IMR-90 (cell line): Measurements from ENCODE around the gene LINC00237. TPM values are rescaled to one million over a fixed set of nuclear protein-coding genes. Genes with fewer than 3 reads are reported as not detected.

Experiments used
- ATAC-seq: fragments of 200-7000 bp; cut with Tn5 transposase; 2 replicates; pipeline ENCODE4 v1.9.1; 2020; ENCODE audit warnings: low read depth, mild to moderate bottlenecking, moderate library complexity
- BruUV-seq: library from RNA; stranded (reverse); fragments of 400-500 nt; replicated peaks from 2 replicates; lab custom pipeline; 2021; lab: Mats Ljungman, UMichigan
- CTCF ChIA-PET: fragments of 300-600 bp; formaldehyde crosslinking; extraction: SDS; loops from one replicate; lab custom pipeline; 2021; ENCODE audit warnings: antibody characterized with exemption; lab: Yijun Ruan, JAX
- POLR2A ChIA-PET: fragments of 300-600 bp; sonication (Branson Sonifier 250); formaldehyde crosslinking; loops from one replicate; lab custom pipeline; 2022; ENCODE audit warnings: antibody characterized with exemption; ENCODE audit not compliant: unreplicated experiment; lab: Charles Lee
- DNase-seq: peaks from one replicate; pipeline ENCODE4 v3.0.0; 2013
- H2AFZ ChIP-seq: replicated peaks from 2 replicates; pipeline ENCODE3; 2013; ENCODE audit warnings: low read length, mild to moderate bottlenecking; ENCODE audit not compliant: poor library complexity
- H2AK5ac ChIP-seq: 2 replicates; pipeline ENCODE4 v1.6.1; 2013; ENCODE audit warnings: low read depth, low read length, inconsistent platforms
- H2AK9ac ChIP-seq: replicated peaks from 2 replicates; pipeline ENCODE3; 2013; ENCODE audit warnings: mild to moderate bottlenecking, low read depth, low read length, moderate library complexity; ENCODE audit not compliant: poor library complexity
- H2BK120ac ChIP-seq: 2 replicates; pipeline ENCODE4 v1.6.1; 2013; ENCODE audit warnings: low read depth, low read length, inconsistent platforms
- H2BK15ac ChIP-seq: 3 replicates; pipeline ENCODE4 v1.6.1; 2013; ENCODE audit warnings: low read depth, low read length, inconsistent platforms
- H2BK20ac ChIP-seq: 2 replicates; pipeline ENCODE4 v1.6.1; 2013; ENCODE audit warnings: low read depth, mild to moderate bottlenecking, inconsistent platforms, low read length, moderate library complexity
- H2BK5ac ChIP-seq: 2 replicates; pipeline ENCODE4 v1.6.1; 2013; ENCODE audit warnings: mild to moderate bottlenecking, low read depth, low read length, inconsistent platforms; ENCODE audit not compliant: poor library complexity, severe bottlenecking
- H3K14ac ChIP-seq: replicated peaks from 2 replicates; pipeline ENCODE4 v1.6.1; 2013; ENCODE audit warnings: low read depth, low read length, inconsistent platforms
- H3K18ac ChIP-seq: 2 replicates; pipeline ENCODE4 v1.6.1; 2013; ENCODE audit warnings: low read depth, low read length, control low read depth
- H3K23ac ChIP-seq: 2 replicates; pipeline ENCODE4 v1.6.1; 2013; ENCODE audit warnings: low read depth, low read length, inconsistent platforms
- H3K27ac ChIP-seq: 2 replicates; pipeline ENCODE4 v1.5.1; 2013; ENCODE audit warnings: mild to moderate bottlenecking, control low read depth, low read length; ENCODE audit not compliant: insufficient read depth
- H3K27me3 ChIP-seq: 2 replicates; pipeline ENCODE4 v1.6.1; 2013; ENCODE audit warnings: low read length; ENCODE audit not compliant: control insufficient read depth, insufficient read depth
- H3K36me3 ChIP-seq: 2 replicates; pipeline ENCODE4 v1.6.1; 2013; ENCODE audit warnings: low read length, mixed read lengths; ENCODE audit not compliant: control insufficient read depth, insufficient read depth
- H3K4ac ChIP-seq: 2 replicates; pipeline ENCODE4 v1.6.1; 2013; ENCODE audit warnings: low read depth, low read length, inconsistent platforms
- H3K4me1 ChIP-seq: 2 replicates; pipeline ENCODE4 v1.6.1; 2013; ENCODE audit warnings: low read length, mixed read lengths; ENCODE audit not compliant: control insufficient read depth, insufficient read depth
- H3K4me2 ChIP-seq: 2 replicates; pipeline ENCODE4 v1.6.1; 2013; ENCODE audit warnings: low read depth, mild to moderate bottlenecking, control low read depth, low read length, moderate library complexity
- H3K4me3 ChIP-seq: 2 replicates; pipeline ENCODE4 v1.5.1; 2013; ENCODE audit warnings: low read depth, mild to moderate bottlenecking, control low read depth, low read length, moderate library complexity; ENCODE audit not compliant: insufficient read depth
- H3K56ac ChIP-seq: 2 replicates; pipeline ENCODE4 v1.6.1; 2013; ENCODE audit warnings: low read length, inconsistent platforms; ENCODE audit not compliant: insufficient read depth; ENCODE audit errors: extremely low read depth
- H3K79me1 ChIP-seq, 2 experiments: 2 replicates each; pipeline ENCODE4 v1.6.1; 2013; ENCODE audit warnings: low read length in 2 of 2, inconsistent platforms in 1 of 2, low read depth in 1 of 2
- H3K9ac ChIP-seq: 2 replicates; pipeline ENCODE4 v1.6.1; 2013; ENCODE audit warnings: low read depth, low read length, control low read depth
- H3K9me1 ChIP-seq: 2 replicates; pipeline ENCODE4 v1.6.1; 2013; ENCODE audit warnings: low read length, inconsistent platforms; ENCODE audit not compliant: insufficient read depth
- H3K9me3 ChIP-seq: 2 replicates; pipeline ENCODE4 v1.6.1; 2013; ENCODE audit warnings: low read length; ENCODE audit not compliant: control insufficient read depth, insufficient read depth
- H4K20me1 ChIP-seq: 2 replicates; pipeline ENCODE4 v1.6.1; 2013; ENCODE audit warnings: low read length, inconsistent platforms; ENCODE audit not compliant: insufficient read depth
- H4K5ac ChIP-seq: 2 replicates; pipeline ENCODE4 v1.6.1; 2013; ENCODE audit warnings: mild to moderate bottlenecking, low read depth, low read length, control low read depth
- H4K8ac ChIP-seq, 2 experiments: 2 replicates each; pipeline ENCODE4 v1.6.1; 2013; ENCODE audit warnings: low read depth in 2 of 2, low read length in 2 of 2, control low read depth in 1 of 2, inconsistent platforms in 1 of 2
- H4K91ac ChIP-seq: 2 replicates; pipeline ENCODE4 v1.6.1; 2013; ENCODE audit warnings: low read depth, low read length, inconsistent platforms; ENCODE audit not compliant: insufficient read depth
- RFX5 ChIP-seq: IDR thresholded peaks from 2 replicates; pipeline ENCODE4 v1.8.0; 2012; ENCODE audit warnings: low read depth, mild to moderate bottlenecking, low read length, moderate library complexity
- WGBS, 2 experiments: methylation state at CpG; one replicate each; pipeline versions ENCODE4 v1.1.5 to v1.1.7; 2013; ENCODE audit warnings: missing lambda C conversion rate in 2 of 2; ENCODE audit not compliant: insufficient read length in 1 of 2; ENCODE audit errors: extremely low coverage in 2 of 2; 5-methylcytosine and 5-hydroxymethylcytosine counted together
- dilution Hi-C: fragments of 300-500 bp; cut with HindIII; formaldehyde crosslinking; loops from one replicate; pipeline ENCODE4 v1.14.3; 2018; ENCODE audit warnings: low sequenced_read_pairs; ENCODE audit not compliant: unreplicated experiment
- in situ Hi-C: fragments of 300-500 bp; cut with MboI; formaldehyde crosslinking; loops from 3 replicates; pipeline ENCODE4 v1.14.3; 2019; ENCODE audit warnings: low sequenced_read_pairs, inconsistent platforms, mixed read lengths
- intact Hi-C: fragments of 100-400 bp; cut with micrococcal nuclease; formaldehyde crosslinking; loops from 2 replicates; pipeline ENCODE4 v1.10.0; 2022
- polyA plus RNA-seq, 3 experiments: library from polyadenylated mRNA; depleted of rRNA; stranded (reverse); fragments of >200 nt; gene quantifications; 2 replicates each; pipeline ENCODE4 v1.2.3, GENCODE V29; 2012; ENCODE audit warnings: low replicate concordance in 1 of 3
- total RNA-seq: library from RNA; depleted of rRNA; stranded (reverse); fragments of >200 nt; gene quantifications from 2 replicates; pipeline ENCODE4 v1.2.3, GENCODE V29; 2012

Gene LINC00237
- total and polyA plus RNA-seq, 2 of the 4 experiments (the other 2 are of a cell fraction): not detected

DNA sequence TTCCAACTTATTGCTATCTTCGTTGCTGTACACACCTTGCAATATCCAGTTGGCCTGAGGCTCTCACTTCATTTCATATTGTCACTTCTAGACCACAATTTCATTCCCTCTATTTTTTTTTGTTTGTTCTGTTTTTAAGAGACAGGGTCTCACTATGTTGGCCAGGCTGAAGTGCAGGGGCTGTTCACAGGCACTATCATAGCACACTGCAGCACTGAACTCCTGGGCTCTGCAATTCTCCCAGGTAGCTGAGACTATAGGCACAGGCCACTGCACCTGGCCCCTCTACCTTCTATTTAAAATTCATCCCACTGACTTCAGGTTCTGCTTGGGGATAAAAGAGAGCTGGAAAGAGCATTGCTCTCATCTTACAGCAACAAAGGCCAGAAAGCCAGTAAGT, 4.7 kb upstream of the LINC00237 start:
- Histone ChIP-seq H3K4me1 (no peaks in the 10 kb centered on the region), H2BK15ac (no peak overlapping the region), H2AK9ac (no peak overlapping the region), H3K23ac (no peak overlapping the region), H4K8ac (no peak overlapping the region), H3K36me3 (no peaks in the 10 kb centered on the region), H3K4me3 (no peak overlapping the region), H2BK20ac (no peak overlapping the region), H4K20me1 (no peaks in the 10 kb centered on the region), H4K5ac (no peak overlapping the region), H3K14ac (no peak overlapping the region), H3K18ac (no peak overlapping the region), H3K4me2 (no peak overlapping the region), H2AFZ (no peak overlapping the region), H4K91ac (no peak overlapping the region), H3K9me1 (no peaks in the 10 kb centered on the region), H3K56ac (no peak overlapping the region), H3K9ac (no peak overlapping the region), H3K4ac (no peak overlapping the region), H3K9me3 (no peaks in the 10 kb centered on the region), H3K27me3 (peaks cover 41% of the 10 kb centered on the region), H2BK120ac (no peak overlapping the region), H2AK5ac (no peak overlapping the region), H3K79me1 (no peaks in the 10 kb centered on the region), H2BK5ac (no peak overlapping the region), H3K27ac (no peak overlapping the region)
- ATAC-seq: no peak
- intact Hi-C loops (no loop called here), in situ Hi-C loops (no loop called here), dilution Hi-C loops (no loop called here)
- no peak for TF ChIP-seq RFX5
- no CpG with 5 or more reads among the region's 1 CpG for WGBS, 2 experiments
- CTCF ChIA-PET: no interaction called here
- no TSS peak for BruUV-seq
- DNase-seq: no peak
- POLR2A ChIA-PET: no interaction called here
